SK-N-SH (cell line): ENCODE results near the gene CDK5. TPM values are rescaled to one million over a fixed set of nuclear protein-coding genes. Genes with fewer than 3 reads are reported as not detected.
A peak's percentile ranks its signal among the peaks of the same experiment; 100 is the strongest.

Experiments
- CTCF ChIA-PET: fragments of 300-600, 350-600 bp; formaldehyde crosslinking; extraction: SDS; loops from one replicate; lab custom pipeline; 2021; lab: Yijun Ruan, JAX
- POLR2A ChIA-PET: fragments of 350-600 bp; sonication (Branson Sonifier 250); formaldehyde crosslinking; extraction: SDS; loops from one replicate; lab custom pipeline; 2020; ENCODE audit warnings: antibody characterized with exemption, inconsistent platforms; lab: Yijun Ruan, JAX
- DNase-seq: peaks from one replicate; pipeline ENCODE4 v3.0.0; 2012
- H2AFZ ChIP-seq: fragments of 200-600 bp; sonication (generic); 2 replicates; pipeline ENCODE4 v1.8.1; 2016; ENCODE audit warnings: antibody characterized with exemption, mild to moderate bottlenecking, low read depth
- H3F3A ChIP-seq: fragments of 200-600 bp; sonication (generic); replicated peaks from 2 replicates; pipeline ENCODE3; 2016; ENCODE audit warnings: antibody characterized with exemption, mild to moderate bottlenecking; ENCODE audit not compliant: insufficient read depth
- H3K27ac ChIP-seq, 2 experiments: fragments of 200-500 bp in 1 of 2; fragments of 200-600 bp in 1 of 2; sonication (Bioruptor generic) in 1 of 2; sonication (generic), shearing (Covaris generic) in 1 of 2; 2 replicates each; pipeline versions ENCODE4 v1.5.1 to v1.6.1; 2014 to 2016; ENCODE audit warnings: low read depth in 2 of 2, inconsistent platforms in 1 of 2, low read length in 1 of 2, mild to moderate bottlenecking in 1 of 2, mixed read lengths in 1 of 2
- H3K27me3 ChIP-seq: fragments of 200-600 bp; sonication (generic), shearing (Covaris generic); 2 replicates; pipeline ENCODE4 v1.6.1; 2016; ENCODE audit warnings: mixed run types; ENCODE audit not compliant: insufficient read depth
- H3K36me3 ChIP-seq, 2 experiments: fragments of 200-500 bp in 1 of 2; fragments of 200-600 bp in 1 of 2; sonication (Bioruptor generic) in 1 of 2; sonication (generic) in 1 of 2; replicated peaks in 1 of 2; 2 replicates each; pipeline versions ENCODE3 to v1.5.1; 2014 to 2016; ENCODE audit warnings: low read length in 1 of 2, mild to moderate bottlenecking in 1 of 2; ENCODE audit not compliant: insufficient read depth in 2 of 2, control insufficient read depth in 1 of 2
- H3K4me1 ChIP-seq, 2 experiments: fragments of 200-500 bp in 1 of 2; fragments of 200-600 bp in 1 of 2; sonication (Bioruptor generic) in 1 of 2; sonication (generic), shearing (Covaris generic) in 1 of 2; 2 replicates each; pipeline versions ENCODE4 v1.5.1 to v1.6.1; 2014 to 2016; ENCODE audit warnings: low read depth in 1 of 2, low read length in 1 of 2, mixed run types in 1 of 2; ENCODE audit not compliant: insufficient read depth in 2 of 2, control insufficient read depth in 1 of 2
- H3K4me2 ChIP-seq: fragments of 200-600 bp; sonication (generic), shearing (Covaris generic); 2 replicates; pipeline ENCODE4 v1.6.1; 2017; ENCODE audit warnings: mixed run types
- H3K4me3 ChIP-seq, 2 experiments: fragments of 200-500 bp in 1 of 2; fragments of 200-600 bp in 1 of 2; sonication (Bioruptor generic) in 1 of 2; sonication (generic), shearing (Covaris generic) in 1 of 2; 2 replicates each; pipeline versions ENCODE4 v1.5.1 to v1.8.1; 2014 to 2016; ENCODE audit warnings: low read depth in 2 of 2, inconsistent platforms in 1 of 2, low read length in 1 of 2, mild to moderate bottlenecking in 1 of 2, mixed read lengths in 1 of 2, moderate library complexity in 1 of 2
- H3K79me2 ChIP-seq: fragments of 200-600 bp; sonication (generic); 2 replicates; pipeline ENCODE4 v1.8.1; 2017; ENCODE audit warnings: mild to moderate bottlenecking; ENCODE audit not compliant: insufficient read depth
- H3K9ac ChIP-seq: fragments of 200-600 bp; sonication (generic); 2 replicates; pipeline ENCODE4 v1.6.1; 2017; ENCODE audit warnings: mixed run types
- H3K9me2 ChIP-seq: fragments of 200-600 bp; sonication (generic); 2 replicates; pipeline ENCODE4 v1.6.1; 2017; ENCODE audit warnings: mixed run types
- H3K9me3 ChIP-seq: fragments of 200-600 bp; sonication (generic); 2 replicates; pipeline ENCODE4 v1.6.1; 2017; ENCODE audit warnings: mixed run types, mild to moderate bottlenecking, moderate library complexity
- H4K20me1 ChIP-seq: fragments of 200-600 bp; sonication (generic); 2 replicates; pipeline ENCODE4 v1.6.1; 2017; ENCODE audit warnings: mild to moderate bottlenecking, mixed run types; ENCODE audit not compliant: insufficient read depth
- CHD2 ChIP-seq: fragments of 150-350 bp; IDR thresholded peaks from 2 replicates; pipeline ENCODE4 v1.6.1; 2018; ENCODE audit warnings: low read length; ENCODE audit not compliant: partially characterized antibody
- CTCF ChIP-seq: fragments of 200-600 bp; sonication (generic); IDR thresholded peaks from 2 replicates; pipeline ENCODE4 v1.6.1; 2017; ENCODE audit warnings: antibody characterized with exemption, mild to moderate bottlenecking, moderate library complexity
- EP300 ChIP-seq, 2 experiments: IDR thresholded peaks; 2 replicates each; pipeline versions ENCODE4 v1.4.0 to v1.6.1; 2012; ENCODE audit warnings: borderline replicate concordance in 1 of 2, low read depth in 1 of 2, low read length in 1 of 2
- EZH2phosphoT487 ChIP-seq: fragments of 200-600 bp; sonication (generic); IDR thresholded peaks from 2 replicates; pipeline ENCODE4 v1.6.1; 2017; ENCODE audit warnings: low read depth, mixed run types, mild to moderate bottlenecking, antibody characterized with exemption, moderate library complexity, borderline replicate concordance
- FOSL2 ChIP-seq: IDR thresholded peaks from 2 replicates; pipeline ENCODE4 v1.4.0; 2012; ENCODE audit warnings: low read depth, mild to moderate bottlenecking, moderate library complexity, borderline replicate concordance
- GABPA ChIP-seq: IDR thresholded peaks from 2 replicates; pipeline ENCODE4 v1.4.0; 2012; ENCODE audit warnings: low read depth, mild to moderate bottlenecking
- GATA2 ChIP-seq: sonication (generic); formaldehyde crosslinking; IDR thresholded peaks from 2 replicates; pipeline ENCODE4 v1.5.0; 2020; ENCODE audit warnings: mild to moderate bottlenecking, missing genetic modification reagents
- IRF3 ChIP-seq: fragments of 150-350 bp; IDR thresholded peaks from 2 replicates; pipeline ENCODE4 v1.6.1; 2016; ENCODE audit warnings: mild to moderate bottlenecking, low read depth, low read length
- JUND ChIP-seq: IDR thresholded peaks from 2 replicates; pipeline ENCODE4 v1.4.0; 2012
- MAX ChIP-seq: IDR thresholded peaks from 2 replicates; pipeline ENCODE4 v1.4.0; 2012; ENCODE audit warnings: low read depth
- NFIC ChIP-seq: IDR thresholded peaks from 2 replicates; pipeline ENCODE4 v1.4.0; 2012; ENCODE audit warnings: borderline replicate concordance
- PBX3 ChIP-seq: IDR thresholded peaks from 2 replicates; pipeline ENCODE4; 2012
- POLR2AphosphoS5 ChIP-seq: IDR thresholded peaks from 2 replicates; pipeline ENCODE4 v1.6.1; 2012; ENCODE audit warnings: low read depth, low read length
- RAD21 ChIP-seq: IDR thresholded peaks from 2 replicates; pipeline ENCODE4 v1.6.1; 2012; ENCODE audit warnings: mild to moderate bottlenecking, low read length
- RFX5 ChIP-seq: IDR thresholded peaks from 2 replicates; pipeline ENCODE4 v1.6.1; 2012; ENCODE audit warnings: mild to moderate bottlenecking, improper control_type of control experiment, low read length
- TAF1 ChIP-seq: IDR thresholded peaks from 2 replicates; pipeline ENCODE4 v1.6.1; 2012; ENCODE audit warnings: low read depth, mild to moderate bottlenecking, low read length, moderate library complexity, borderline replicate concordance
- ZBTB33 ChIP-seq: IDR thresholded peaks from 2 replicates; pipeline ENCODE4 v1.4.0; 2012; ENCODE audit warnings: low read depth, borderline replicate concordance
- WGBS: methylation state at CpG from one replicate; pipeline ENCODE4 v1.1.6; 2017; ENCODE audit warnings: low lambda C conversion rate; 5-methylcytosine and 5-hydroxymethylcytosine counted together
- polyA plus RNA-seq, 3 experiments: library from polyadenylated mRNA; depleted of rRNA; stranded (reverse); fragments of >200 nt; gene quantifications; 2 replicates each; pipeline ENCODE4 v1.2.3, GENCODE V29; 2012

The CDK5 gene
- polyA plus RNA-seq, 1 of the 3 experiments (the other 2 are of a cell fraction), result 125 TPM

- no peak overlapping the region; a peak in 1 of 4 replicates for H3K27ac ChIP-seq
- TF ChIP-seq IRF3 (no peak), GATA2 (CRISPR knock-in tag) (no peak), FOSL2 (no peak), JUND (no peak), POLR2AphosphoS5 (no peak), RAD21 (no peak), CHD2 (no peak), EP300 (IDR thresholded peaks at IDR 0.05; ENCODE audit: borderline replicate concordance in 1 of 2, low read depth in 1 of 2, low read length in 1 of 2) (no peak), EZH2phosphoT487 (no peak), RFX5 (no peak), CTCF (no peak), PBX3 (no peak), NFIC (no peak), GABPA (no peak), MAX (no peak), TAF1 (no peak), ZBTB33 (no peak)
- H3K4me2 ChIP-seq, result peak overlapping the region; percentile 99; the same call in 1 of the 2 replicates
- peaks cover 21 to 32% of the 10 kb centered on the region in 2 experiments for H3K4me1 ChIP-seq
- no peaks in the 10 kb centered on the region for H3K9me3 ChIP-seq
- DNase-seq, result no peak
- H3K79me2 ChIP-seq, result peaks cover 84% of the 10 kb centered on the region
- H2AFZ ChIP-seq, result no peak overlapping the region
- H3K36me3 ChIP-seq, result peaks cover 0 to 11% of the 10 kb centered on the region in 2 experiments
- CTCF ChIA-PET, result interaction anchor here (0.7 to 21.3 kb wide), 10 partner anchors 19 to 192 kb away, joined by 3 to 474 read pairs (median 4); partner anchors contain the start of gene ABCB8
- POLR2A ChIA-PET, result interaction anchor here (0.8 kb wide), 1 partner anchor 135 kb away, joined by 3 read pairs; no protein-coding TSS in a partner anchor
- no peak overlapping the region for H3K9ac ChIP-seq
- H3F3A ChIP-seq, result peaks cover 19% of the 10 kb centered on the region
- no peaks in the 10 kb centered on the region for H3K27me3 ChIP-seq
- no peaks in the 10 kb centered on the region for H3K9me2 ChIP-seq
- WGBS, result 88% methylated on average over 20 of the region's 22 CpGs
- no peak overlapping the region for H3K4me3 ChIP-seq
- H4K20me1 ChIP-seq, result peaks cover 77% of the 10 kb centered on the region
These were observed 32.4 kb upstream of the CDK5 start for GRCh38 chr7:151089893-151090730.
